ENCODE data around the gene ITPR3.

ITPR3 gene

GRCh38 chr6:33745548-33745947 lies 124.4 kb downstream of the ITPR3 start:
- in situ Hi-C loops (cut with HindIII; ENCODE audit: low sequenced_read_pairs), result no loop called here
